Esophagus muscularis mucosa (tissue), 4 donors: Measurements from ENCODE around the gene GMDS.

Source experiments
- EP300 ChIP-seq: sonication (generic); formaldehyde crosslinking; IDR thresholded peaks from one replicate; pipeline ENCODE4 v1.6.1; 2017; ENCODE audit warnings: antibody characterized with exemption
- POLR2A ChIP-seq: fragments of 450-650 bp; IDR thresholded peaks from one replicate; pipeline ENCODE4 v1.6.1; 2017; ENCODE audit warnings: antibody characterized with exemption, moderate library complexity, mild to moderate bottlenecking, low read depth
- POLR2AphosphoS5 ChIP-seq, 2 donors: sonication (generic); formaldehyde crosslinking; IDR thresholded peaks; one replicate each; pipeline ENCODE4 v1.6.1; 2017; ENCODE audit warnings: antibody characterized with exemption in 2 of 2
- TF ChIP-seq, protein P1 (sequence below), 3 experiments: fragments of 200-600 bp in 2 of 3; fragments of 450-650 bp in 1 of 3; sonication (generic) in 2 of 3; IDR thresholded peaks; one replicate each; pipeline ENCODE4 v1.5.1; 2017 to 2019; ENCODE audit warnings: antibody characterized with exemption in 3 of 3, mild to moderate bottlenecking in 2 of 3, moderate library complexity in 1 of 3

DNA sequence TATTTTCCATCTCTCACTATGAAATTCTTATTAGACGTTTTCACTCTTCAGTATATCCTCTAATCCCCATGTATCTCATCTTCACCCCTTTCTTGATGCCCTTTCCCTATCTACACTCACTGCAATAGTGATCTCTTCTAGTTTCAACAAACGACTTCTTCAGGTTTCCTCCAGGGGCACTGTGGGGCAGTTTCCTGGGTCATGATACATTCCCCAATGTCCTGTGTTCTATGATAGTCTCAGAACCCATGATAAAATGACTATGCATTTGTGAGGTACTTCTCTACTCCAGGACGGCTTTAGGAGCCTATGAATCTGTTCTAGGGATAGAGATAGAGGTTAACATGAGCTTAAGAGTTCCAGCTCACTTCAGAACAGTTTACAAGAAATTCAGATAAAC lies 452.4 kb downstream of the GMDS start:
- TF ChIP-seq, protein P1, sequence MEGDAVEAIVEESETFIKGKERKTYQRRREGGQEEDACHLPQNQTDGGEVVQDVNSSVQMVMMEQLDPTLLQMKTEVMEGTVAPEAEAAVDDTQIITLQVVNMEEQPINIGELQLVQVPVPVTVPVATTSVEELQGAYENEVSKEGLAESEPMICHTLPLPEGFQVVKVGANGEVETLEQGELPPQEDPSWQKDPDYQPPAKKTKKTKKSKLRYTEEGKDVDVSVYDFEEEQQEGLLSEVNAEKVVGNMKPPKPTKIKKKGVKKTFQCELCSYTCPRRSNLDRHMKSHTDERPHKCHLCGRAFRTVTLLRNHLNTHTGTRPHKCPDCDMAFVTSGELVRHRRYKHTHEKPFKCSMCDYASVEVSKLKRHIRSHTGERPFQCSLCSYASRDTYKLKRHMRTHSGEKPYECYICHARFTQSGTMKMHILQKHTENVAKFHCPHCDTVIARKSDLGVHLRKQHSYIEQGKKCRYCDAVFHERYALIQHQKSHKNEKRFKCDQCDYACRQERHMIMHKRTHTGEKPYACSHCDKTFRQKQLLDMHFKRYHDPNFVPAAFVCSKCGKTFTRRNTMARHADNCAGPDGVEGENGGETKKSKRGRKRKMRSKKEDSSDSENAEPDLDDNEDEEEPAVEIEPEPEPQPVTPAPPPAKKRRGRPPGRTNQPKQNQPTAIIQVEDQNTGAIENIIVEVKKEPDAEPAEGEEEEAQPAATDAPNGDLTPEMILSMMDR (IDR thresholded peaks at IDR 0.05), result no peak
- TF ChIP-seq POLR2A (no peak), POLR2AphosphoS5 (IDR thresholded peaks at IDR 0.05) (no peak), EP300 (no peak)
